HEK293T (cell line): ENCODE results near the gene ITGAX.

Experiments used
- ELF4 ChIP-seq: fragments of 450-650 bp; IDR thresholded peaks from 2 replicates; pipeline ENCODE4 v1.6.1; 2017; ENCODE audit warnings: antibody characterized with exemption
- FOXA1 ChIP-seq: fragments of 450-650 bp; IDR thresholded peaks from 2 replicates; pipeline ENCODE4 v1.6.1; 2016; ENCODE audit warnings: mild to moderate bottlenecking
- FOXK2 ChIP-seq: fragments of 450-650 bp; IDR thresholded peaks from 2 replicates; pipeline ENCODE4 v1.6.1; 2016; ENCODE audit warnings: mild to moderate bottlenecking
- L3MBTL2 ChIP-seq: fragments of 450-650 bp; conservative IDR thresholded peaks from 2 replicates; pipeline ENCODE4 v1.6.1; 2016; ENCODE audit warnings: mild to moderate bottlenecking
- LEF1 ChIP-seq: fragments of 450-650 bp; IDR thresholded peaks from 2 replicates; pipeline ENCODE4 v1.6.1; 2017; ENCODE audit warnings: mild to moderate bottlenecking, borderline replicate concordance
- PKNOX1 ChIP-seq: fragments of 450-650 bp; IDR thresholded peaks from 2 replicates; pipeline ENCODE4 v1.6.1; 2016

DNA sequence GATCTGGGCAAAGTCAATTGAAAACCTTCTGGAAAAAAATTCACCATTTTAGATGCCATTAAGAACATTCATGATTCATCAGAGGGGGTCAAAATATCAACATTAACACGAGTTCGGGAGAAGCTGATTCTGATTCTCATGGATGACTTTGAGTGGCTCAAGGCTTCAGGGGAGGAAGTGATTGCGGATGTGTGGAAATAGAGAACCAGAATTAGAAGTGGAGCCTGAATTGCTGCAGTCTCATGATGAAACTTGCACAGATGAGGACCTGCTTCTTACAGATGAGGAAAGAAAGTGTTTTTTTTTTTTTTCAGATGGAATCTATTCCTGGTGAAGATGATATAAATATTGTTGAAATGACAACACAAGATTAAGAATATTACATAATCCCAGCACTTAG, 12.9 kb downstream of the ITGAX start:
- TF ChIP-seq LEF1 = no peak
- TF ChIP-seq FOXK2 = no peak
- TF ChIP-seq L3MBTL2 = no peak
- no peak for TF ChIP-seq ELF4
- TF ChIP-seq PKNOX1 = no peak
- no peak for TF ChIP-seq FOXA1
